Measurements from ENCODE around the gene TSPAN5.
A peak's percentile ranks its signal among the peaks of the same experiment; 100 is the strongest.

Gene TSPAN5

GRCh38 chr4:98447648-98448047, 210.8 kb downstream of the TSPAN5 start:
- no peak overlapping the region for H3K4me3 ChIP-seq (replicated peaks in 1 of 2; ENCODE audit: low read depth in 2 of 2, low read length in 2 of 2)
- DNase-seq (ENCODE audit: low read depth in 2 of 2): no peak
- no peak for TF ChIP-seq CTCF (IDR thresholded peaks at IDR 0.05; ENCODE audit: low read depth, low read length)

GRCh38 chr4:98446499-98447375, 211.7 kb downstream of the TSPAN5 start:
- no peak overlapping the region for H3K4me3 ChIP-seq (replicated peaks in 1 of 2; ENCODE audit: low read depth in 2 of 2, low read length in 2 of 2)
- TF ChIP-seq CTCF (IDR thresholded peaks at IDR 0.05; ENCODE audit: low read depth, low read length): no peak
- peak; percentile 59 to 64 for DNase-seq (ENCODE audit: low read depth in 2 of 2)

GRCh38 chr4:98444371-98444770, 214.0 kb downstream of the TSPAN5 start:
- DNase-seq (ENCODE audit: low read depth in 2 of 2): no peak
- H3K4me3 ChIP-seq (replicated peaks in 1 of 2; ENCODE audit: low read depth in 2 of 2, low read length in 2 of 2): no peak overlapping the region
- TF ChIP-seq CTCF (IDR thresholded peaks at IDR 0.05; ENCODE audit: low read depth, low read length): no peak

GRCh38 chr4:98434816-98435215, 223.6 kb downstream of the TSPAN5 start:
- DNase-seq (ENCODE audit: low read depth in 2 of 2): no peak
- no peak for TF ChIP-seq CTCF (IDR thresholded peaks at IDR 0.05; ENCODE audit: low read depth, low read length)
- H3K4me3 ChIP-seq (replicated peaks in 1 of 2; ENCODE audit: low read depth in 2 of 2, low read length in 2 of 2): no peak overlapping the region

GRCh38 chr4:98433691-98434090, 224.7 kb downstream of the TSPAN5 start:
- TF ChIP-seq CTCF (IDR thresholded peaks at IDR 0.05; ENCODE audit: low read depth, low read length): no peak
- no peak overlapping the region for H3K4me3 ChIP-seq (replicated peaks in 1 of 2; ENCODE audit: low read depth in 2 of 2, low read length in 2 of 2)
- no peak for DNase-seq (ENCODE audit: low read depth in 2 of 2)

- H3K4me3 ChIP-seq (replicated peaks in 1 of 2; ENCODE audit: low read depth in 2 of 2, low read length in 2 of 2): no peak overlapping the region
- no peak for TF ChIP-seq CTCF (IDR thresholded peaks at IDR 0.05; ENCODE audit: low read depth, low read length)
- peak; percentile 36 to 92 for DNase-seq (ENCODE audit: low read depth in 2 of 2)
These were observed 227.6 kb downstream of the TSPAN5 start for GRCh38 chr4:98430708-98431403.

Data from cardiac fibroblast (primary cell).